H1 (cell line): ENCODE results near the gene OR4C3. TPM values are rescaled to one million over a fixed set of nuclear protein-coding genes. Genes with fewer than 3 reads are reported as not detected.

ENCODE experiments used
- RNF2 ChIP-seq: fragments of 200-900, 300-1000 bp; sonication (generic); IDR thresholded peaks from 2 replicates; pipeline ENCODE4 v1.7.1; 2016; ENCODE audit warnings: borderline replicate concordance, low read depth, mild to moderate bottlenecking, antibody characterized with exemption, low read length; ENCODE audit not compliant: poor library complexity, severe bottlenecking; ENCODE audit errors: missing control alignments
- SIX5 ChIP-seq: IDR thresholded peaks from 2 replicates; pipeline ENCODE4 v1.6.1; 2011; ENCODE audit warnings: mild to moderate bottlenecking, low read depth, low read length
- polyA plus RNA-seq, 7 experiments: library from polyadenylated mRNA; depleted of rRNA in 3 of 7; stranded (reverse) in 5 of 7; unstranded in 2 of 7; fragments of >200 nt in 5 of 7; fragments of 200-250 nt in 2 of 7; gene quantifications; 1 replicate in 5 of 7; 2 replicates in 1 of 7; 4 replicates in 1 of 7; pipeline versions ENCODE4 v1.2.1 to v1.2.3, GENCODE V29; 2011 to 2013; ENCODE audit warnings: missing spikeins in 2 of 7, mixed read lengths in 2 of 7
- total RNA-seq: library from RNA; stranded (reverse); fragmentation: NEBNext Ultra II Directional; extraction: Animal tissue kit (Norgen Biotek cat#: 25700); gene quantifications from 2 replicates; pipeline ENCODE4 v1.2.1, GENCODE V29; 2021

Gene OR4C3
- total and polyA plus RNA-seq, 2 of the 8 experiments (the other 6 are each of a cell fraction or from before 2014, with no cell fraction given) = not detected

GRCh38 chr11:48354013-48354412, 29.3 kb downstream of the OR4C3 start (continued):
- TF ChIP-seq RNF2 (no peak), SIX5 (no peak)
